HG03139 (cell line): ENCODE data around the gene EID2B.

Source experiments
- ATAC-seq: cut with Tn5 transposase; IDR thresholded peaks from one replicate; pipeline ENCODE4 v1.9.1; 2021; ENCODE audit not compliant: unreplicated experiment

Gene EID2B

DNA sequence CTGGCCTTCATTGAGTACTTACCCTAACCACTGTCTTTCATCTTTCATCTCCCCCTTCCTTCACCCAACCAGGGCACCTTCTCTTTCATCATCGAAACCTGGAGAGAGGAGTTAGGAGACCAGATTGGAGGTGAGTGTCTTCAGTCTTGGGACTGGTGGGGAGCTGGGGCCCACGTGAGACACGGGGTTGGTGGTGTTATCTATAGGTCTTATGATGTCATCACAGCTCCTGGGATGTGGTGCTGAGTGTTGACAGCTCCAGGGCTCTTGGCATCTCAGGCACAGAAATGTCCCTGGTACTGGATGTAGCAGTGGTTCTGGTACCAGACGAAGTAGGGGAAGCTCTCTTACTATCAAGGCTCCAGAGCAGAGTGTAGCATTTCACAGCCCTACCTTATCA, 32.1 kb downstream of the EID2B start:
- ATAC-seq, result no peak

DNA sequence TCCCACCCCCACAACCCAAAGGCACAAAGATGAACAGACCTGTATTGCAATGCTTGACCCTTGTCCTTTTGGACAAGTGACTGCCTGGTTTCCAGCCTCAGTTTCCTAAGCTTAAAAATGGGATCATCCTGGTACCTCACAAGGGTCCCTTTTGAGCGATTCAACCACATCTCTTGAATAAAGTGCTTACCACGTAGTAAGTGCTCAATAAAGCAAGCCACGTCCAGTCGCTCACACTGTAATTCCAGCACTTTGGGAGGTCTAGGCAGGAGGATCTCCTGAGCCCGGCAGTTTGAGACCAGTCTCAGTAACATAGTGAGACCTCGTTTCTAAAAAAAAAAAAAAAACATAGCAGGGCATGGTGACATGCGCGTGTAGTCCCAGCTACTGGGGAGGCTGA, 32.7 kb downstream of the EID2B start:
- ATAC-seq, result no peak

- ATAC-seq, result no peak
Measured at GRCh38 chr19:39498798-39499642, 33.6 kb downstream of the EID2B start, which contains the start of gene DLL3. TSS of gene DLL3 (plus strand) at chr19:39498947. CDS start at chr19:39498975, 28 bp downstream.

- no peak for ATAC-seq
Measured at GRCh38 chr19:39497996-39498797, 34.5 kb downstream of the EID2B start.

DNA sequence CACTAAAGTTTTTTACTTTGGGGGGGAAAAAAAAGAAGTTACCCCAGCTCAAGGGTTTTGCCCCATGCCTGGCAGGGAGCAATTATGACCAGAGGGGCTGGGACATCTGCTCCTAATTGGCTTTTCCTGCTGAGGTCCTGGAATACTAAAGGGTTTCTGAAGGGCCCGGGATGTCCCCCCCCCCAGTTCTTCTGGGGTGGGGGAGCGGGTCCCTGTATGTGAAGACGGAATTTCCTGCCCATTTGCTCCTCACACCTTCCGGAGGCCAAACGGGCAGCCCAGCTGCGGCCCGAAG, 35.0 kb downstream of the EID2B start:
- ATAC-seq, result no peak

DNA sequence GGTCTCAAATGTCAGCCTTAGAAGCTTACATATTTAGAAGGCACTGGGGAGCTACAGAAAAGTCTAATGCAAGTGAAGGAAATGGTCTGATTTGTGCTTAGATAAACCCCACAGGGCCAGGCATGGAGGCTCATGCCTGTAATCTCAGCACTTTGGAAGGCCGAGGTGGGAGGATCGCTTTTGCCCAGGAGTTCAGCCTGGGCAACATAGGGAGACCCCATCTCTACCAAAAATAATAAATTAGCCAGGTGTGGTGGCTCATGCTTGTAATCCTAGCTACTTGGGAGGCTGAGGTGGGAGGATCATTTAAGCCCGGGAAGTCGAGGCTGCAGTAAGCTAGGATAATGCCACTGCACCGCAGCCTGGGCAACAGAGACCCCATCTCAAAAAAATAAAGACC, 36.6 kb downstream of the EID2B start:
- no peak for ATAC-seq

GRCh38 chr19:39494661-39495060, 38.0 kb downstream of the EID2B start:
- no peak for ATAC-seq

- no peak for ATAC-seq
Measured at GRCh38 chr19:39492788-39493187, 39.9 kb downstream of the EID2B start.

DNA sequence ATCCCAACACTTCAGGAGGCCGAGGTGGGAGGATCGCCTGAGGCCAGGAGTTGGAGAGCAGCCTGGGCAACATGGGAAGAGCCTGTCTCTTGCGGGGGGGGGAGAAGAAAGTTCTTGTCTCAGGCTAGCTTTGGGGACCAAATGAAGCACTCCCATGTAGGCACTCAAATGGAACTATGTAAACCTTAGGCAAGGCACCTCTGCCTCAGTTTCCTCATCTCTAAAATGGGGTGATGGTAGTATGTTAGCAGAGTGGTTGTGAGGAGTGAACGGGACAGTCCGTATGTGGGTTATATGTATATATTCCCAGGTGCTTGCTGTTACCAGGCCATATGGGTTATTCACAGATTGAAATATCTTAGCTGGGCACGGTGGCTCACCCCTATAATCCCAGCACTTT, 40.4 kb downstream of the EID2B start:
- no peak for ATAC-seq

DNA sequence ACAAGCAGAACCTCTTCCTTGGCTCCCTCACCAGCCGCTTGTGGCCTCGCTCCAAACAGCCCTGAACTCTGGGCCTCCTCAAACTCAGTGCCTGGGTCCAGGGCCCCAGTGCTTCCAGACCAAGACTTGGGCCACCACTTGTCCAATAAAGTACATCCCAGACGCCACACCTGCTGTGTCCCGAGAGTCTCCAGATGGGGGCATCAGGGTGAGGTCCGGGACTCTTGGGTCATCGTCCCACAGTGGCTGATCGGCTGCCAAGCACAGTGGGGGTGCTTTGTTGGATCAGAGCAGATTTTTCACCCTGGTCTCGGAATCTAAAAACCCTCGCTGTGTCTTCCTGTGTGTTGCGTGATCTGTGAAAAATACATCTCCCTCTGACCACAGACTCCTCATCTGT, 42.9 kb downstream of the EID2B start:
- no peak for ATAC-seq

GRCh38 chr19:39483141-39483540, 49.5 kb downstream of the EID2B start:
- no peak for ATAC-seq

- ATAC-seq, result no peak
Measured at GRCh38 chr19:39481676-39482075, 51.0 kb downstream of the EID2B start.

- no peak for ATAC-seq
Measured at GRCh38 chr19:39481229-39481545, 51.5 kb downstream of the EID2B start.
